Measurements from ENCODE around the gene TNFAIP8.

TNFAIP8 gene

GRCh38 chr5:119344231-119344630 is 11.6 kb upstream of the TNFAIP8 start:
- TF ChIP-seq TCF12 (IDR thresholded peaks at IDR 0.05; ENCODE audit: low read depth) (no peak), USF1 (IDR thresholded peaks at IDR 0.05) (no peak), EP300 (IDR thresholded peaks at IDR 0.05; ENCODE audit: borderline replicate concordance) (no peak), TAF1 (IDR thresholded peaks at IDR 0.05; ENCODE audit: low read depth) (no peak), ZBTB7A (IDR thresholded peaks at IDR 0.05; ENCODE audit: low read depth) (no peak), REST (IDR thresholded peaks at IDR 0.05; ENCODE audit: low read depth) (no peak), MAX (IDR thresholded peaks at IDR 0.05) (no peak), EGR1 (IDR thresholded peaks at IDR 0.05) (no peak), RAD21 (IDR thresholded peaks at IDR 0.05; ENCODE audit: low read depth) (no peak), NFIC (IDR thresholded peaks at IDR 0.05) (no peak), CEBPB (IDR thresholded peaks at IDR 0.05) (no peak), CREB1 (IDR thresholded peaks at IDR 0.05; ENCODE audit: low read depth) (no peak), TEAD4 (IDR thresholded peaks at IDR 0.05) (no peak), YY1 (IDR thresholded peaks at IDR 0.05; ENCODE audit: low read depth) (no peak), FOXM1 (IDR thresholded peaks at IDR 0.05; ENCODE audit: borderline replicate concordance, low read depth) (no peak)

- TF ChIP-seq MAX (IDR thresholded peaks at IDR 0.05) (no peak), TEAD4 (IDR thresholded peaks at IDR 0.05) (no peak), RAD21 (IDR thresholded peaks at IDR 0.05; ENCODE audit: low read depth) (no peak), TCF12 (IDR thresholded peaks at IDR 0.05; ENCODE audit: low read depth) (no peak), REST (IDR thresholded peaks at IDR 0.05; ENCODE audit: low read depth) (no peak), ZBTB7A (IDR thresholded peaks at IDR 0.05; ENCODE audit: low read depth) (no peak), EGR1 (IDR thresholded peaks at IDR 0.05) (no peak), EP300 (IDR thresholded peaks at IDR 0.05; ENCODE audit: borderline replicate concordance) (no peak), FOXM1 (IDR thresholded peaks at IDR 0.05; ENCODE audit: borderline replicate concordance, low read depth) (no peak), NFIC (IDR thresholded peaks at IDR 0.05) (no peak), YY1 (IDR thresholded peaks at IDR 0.05; ENCODE audit: low read depth) (no peak), CREB1 (IDR thresholded peaks at IDR 0.05; ENCODE audit: low read depth) (no peak), CEBPB (IDR thresholded peaks at IDR 0.05) (no peak), TAF1 (IDR thresholded peaks at IDR 0.05; ENCODE audit: low read depth) (no peak), USF1 (IDR thresholded peaks at IDR 0.05) (no peak)
Measured at GRCh38 chr5:119345861-119346260, 10.0 kb upstream of the TNFAIP8 start.

GRCh38 chr5:119346394-119346793 is 9.4 kb upstream of the TNFAIP8 start:
- TF ChIP-seq EP300 (IDR thresholded peaks at IDR 0.05; ENCODE audit: borderline replicate concordance) (no peak), TCF12 (IDR thresholded peaks at IDR 0.05; ENCODE audit: low read depth) (no peak), YY1 (IDR thresholded peaks at IDR 0.05; ENCODE audit: low read depth) (no peak), TAF1 (IDR thresholded peaks at IDR 0.05; ENCODE audit: low read depth) (no peak), USF1 (IDR thresholded peaks at IDR 0.05) (no peak), EGR1 (IDR thresholded peaks at IDR 0.05) (no peak), REST (IDR thresholded peaks at IDR 0.05; ENCODE audit: low read depth) (no peak), FOXM1 (IDR thresholded peaks at IDR 0.05; ENCODE audit: borderline replicate concordance, low read depth) (no peak), RAD21 (IDR thresholded peaks at IDR 0.05; ENCODE audit: low read depth) (no peak), MAX (IDR thresholded peaks at IDR 0.05) (no peak), ZBTB7A (IDR thresholded peaks at IDR 0.05; ENCODE audit: low read depth) (no peak), TEAD4 (IDR thresholded peaks at IDR 0.05) (no peak), CREB1 (IDR thresholded peaks at IDR 0.05; ENCODE audit: low read depth) (no peak), NFIC (IDR thresholded peaks at IDR 0.05) (no peak)
